ENCODE measurements around the gene NOL3. TPM values are rescaled to one million over a fixed set of nuclear protein-coding genes. Genes with fewer than 3 reads are reported as not detected.

NOL3 gene
- total and polyA plus RNA-seq, 9 of the 15 experiments (the other 6 are each of a cell fraction or from before 2014, with no cell fraction given), result 0.45 to 14.0 (median 5.4) TPM

DNA sequence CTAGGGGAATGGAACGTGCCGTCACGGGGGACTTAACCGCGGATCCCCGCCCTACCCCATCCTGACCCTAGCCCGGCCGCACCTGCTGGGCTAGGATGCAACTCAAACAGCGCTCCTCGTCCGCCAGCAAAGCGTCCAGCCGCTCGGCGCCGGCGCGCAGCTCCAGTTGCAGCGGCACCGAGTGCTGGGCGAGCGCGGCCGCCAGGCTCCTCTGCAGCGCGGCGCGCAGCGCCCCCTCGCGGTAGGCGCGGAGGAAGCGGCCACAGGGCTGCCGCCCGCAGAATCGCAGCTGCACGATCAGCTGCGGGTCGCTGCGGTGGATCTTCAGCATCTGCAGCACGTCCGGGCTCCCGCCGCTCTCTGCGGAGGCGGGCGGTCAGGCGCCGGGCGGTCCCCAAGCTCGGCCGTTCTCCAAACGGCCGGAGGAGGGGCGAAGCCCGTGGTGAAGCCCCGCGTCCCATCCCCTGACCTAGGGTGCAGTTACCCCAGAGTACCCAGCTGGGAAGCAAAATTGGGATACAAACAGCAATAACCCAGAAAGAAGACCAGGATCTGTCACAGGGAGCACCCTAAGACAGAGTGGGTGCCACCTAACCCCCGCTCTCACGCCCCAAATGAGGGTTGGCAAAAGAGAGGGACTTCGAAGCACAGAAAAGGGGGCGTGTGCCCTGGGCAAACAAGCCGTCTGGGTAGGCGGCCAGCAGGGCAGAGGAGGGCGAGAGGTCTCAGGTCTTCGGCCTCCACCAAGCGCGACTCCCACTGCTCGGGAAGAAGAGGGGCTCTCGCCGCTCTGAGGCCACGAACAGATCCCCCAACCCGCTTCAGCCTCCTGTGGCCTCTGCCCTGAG lies 14.8 kb upstream of the NOL3 start (continued):
- no peak for TF ChIP-seq FOXK1 (CRISPR knock-in tag; IDR thresholded peaks at IDR 0.05; ENCODE audit: borderline replicate concordance)
- no peak for TF ChIP-seq ZNF121 (CRISPR knock-in tag; conservative IDR thresholded peaks at IDR 0.05)
- no peak for TF ChIP-seq ZNF764 (CRISPR knock-in tag; IDR thresholded peaks at IDR 0.05; ENCODE audit: low read depth)
- no peak for TF ChIP-seq MED1 (CRISPR knock-in tag; IDR thresholded peaks at IDR 0.05; ENCODE audit: borderline replicate concordance)
- TF ChIP-seq TCF7L2 (IDR thresholded peaks at IDR 0.05; ENCODE audit: low read depth, low read length), result no peak
- TF ChIP-seq, protein P1, sequence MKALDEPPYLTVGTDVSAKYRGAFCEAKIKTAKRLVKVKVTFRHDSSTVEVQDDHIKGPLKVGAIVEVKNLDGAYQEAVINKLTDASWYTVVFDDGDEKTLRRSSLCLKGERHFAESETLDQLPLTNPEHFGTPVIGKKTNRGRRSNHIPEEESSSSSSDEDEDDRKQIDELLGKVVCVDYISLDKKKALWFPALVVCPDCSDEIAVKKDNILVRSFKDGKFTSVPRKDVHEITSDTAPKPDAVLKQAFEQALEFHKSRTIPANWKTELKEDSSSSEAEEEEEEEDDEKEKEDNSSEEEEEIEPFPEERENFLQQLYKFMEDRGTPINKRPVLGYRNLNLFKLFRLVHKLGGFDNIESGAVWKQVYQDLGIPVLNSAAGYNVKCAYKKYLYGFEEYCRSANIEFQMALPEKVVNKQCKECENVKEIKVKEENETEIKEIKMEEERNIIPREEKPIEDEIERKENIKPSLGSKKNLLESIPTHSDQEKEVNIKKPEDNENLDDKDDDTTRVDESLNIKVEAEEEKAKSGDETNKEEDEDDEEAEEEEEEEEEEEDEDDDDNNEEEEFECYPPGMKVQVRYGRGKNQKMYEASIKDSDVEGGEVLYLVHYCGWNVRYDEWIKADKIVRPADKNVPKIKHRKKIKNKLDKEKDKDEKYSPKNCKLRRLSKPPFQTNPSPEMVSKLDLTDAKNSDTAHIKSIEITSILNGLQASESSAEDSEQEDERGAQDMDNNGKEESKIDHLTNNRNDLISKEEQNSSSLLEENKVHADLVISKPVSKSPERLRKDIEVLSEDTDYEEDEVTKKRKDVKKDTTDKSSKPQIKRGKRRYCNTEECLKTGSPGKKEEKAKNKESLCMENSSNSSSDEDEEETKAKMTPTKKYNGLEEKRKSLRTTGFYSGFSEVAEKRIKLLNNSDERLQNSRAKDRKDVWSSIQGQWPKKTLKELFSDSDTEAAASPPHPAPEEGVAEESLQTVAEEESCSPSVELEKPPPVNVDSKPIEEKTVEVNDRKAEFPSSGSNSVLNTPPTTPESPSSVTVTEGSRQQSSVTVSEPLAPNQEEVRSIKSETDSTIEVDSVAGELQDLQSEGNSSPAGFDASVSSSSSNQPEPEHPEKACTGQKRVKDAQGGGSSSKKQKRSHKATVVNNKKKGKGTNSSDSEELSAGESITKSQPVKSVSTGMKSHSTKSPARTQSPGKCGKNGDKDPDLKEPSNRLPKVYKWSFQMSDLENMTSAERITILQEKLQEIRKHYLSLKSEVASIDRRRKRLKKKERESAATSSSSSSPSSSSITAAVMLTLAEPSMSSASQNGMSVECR (CRISPR knock-in tag; IDR thresholded peaks at IDR 0.05), result peak; percentile 80
- TF ChIP-seq EGR1 (conservative IDR thresholded peaks at IDR 0.05), result peak; percentile 26; the same call in 1 of the 2 replicates
- TF ChIP-seq ZNF316 (IDR thresholded peaks at IDR 0.05), result no peak
- TF ChIP-seq KAT7 (CRISPR knock-in tag; IDR thresholded peaks at IDR 0.05; ENCODE audit: borderline replicate concordance), result 0 out of 2 replicates have a peak, but pooled peaks have one; percentile 70
- no peak for TF ChIP-seq RBM15 (IDR thresholded peaks at IDR 0.05; ENCODE audit: insufficient read depth, low read length)
- no peak for TF ChIP-seq SRSF3 (IDR thresholded peaks at IDR 0.05; ENCODE audit: insufficient read depth, low read length)
- TF ChIP-seq, protein P2, sequence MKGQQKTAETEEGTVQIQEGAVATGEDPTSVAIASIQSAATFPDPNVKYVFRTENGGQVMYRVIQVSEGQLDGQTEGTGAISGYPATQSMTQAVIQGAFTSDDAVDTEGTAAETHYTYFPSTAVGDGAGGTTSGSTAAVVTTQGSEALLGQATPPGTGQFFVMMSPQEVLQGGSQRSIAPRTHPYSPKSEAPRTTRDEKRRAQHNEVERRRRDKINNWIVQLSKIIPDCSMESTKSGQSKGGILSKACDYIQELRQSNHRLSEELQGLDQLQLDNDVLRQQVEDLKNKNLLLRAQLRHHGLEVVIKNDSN (CRISPR knock-in tag; IDR thresholded peaks at IDR 0.05), result 0 out of 2 replicates have a peak, but pooled peaks have one; percentile 15
- no peak for TF ChIP-seq ZFPM2 (CRISPR knock-in tag; IDR thresholded peaks at IDR 0.05)
- TF ChIP-seq PURB (CRISPR knock-in tag; IDR thresholded peaks at IDR 0.05; ENCODE audit: low read depth), result no peak
- no peak for TF ChIP-seq SP2 (IDR thresholded peaks at IDR 0.05; ENCODE audit: extremely low read depth, low read depth, low read length, poor library complexity, severe bottlenecking)
- no peak for TF ChIP-seq SRSF1 (IDR thresholded peaks at IDR 0.05; ENCODE audit: low read depth, low read length)
- TF ChIP-seq, protein P3, sequence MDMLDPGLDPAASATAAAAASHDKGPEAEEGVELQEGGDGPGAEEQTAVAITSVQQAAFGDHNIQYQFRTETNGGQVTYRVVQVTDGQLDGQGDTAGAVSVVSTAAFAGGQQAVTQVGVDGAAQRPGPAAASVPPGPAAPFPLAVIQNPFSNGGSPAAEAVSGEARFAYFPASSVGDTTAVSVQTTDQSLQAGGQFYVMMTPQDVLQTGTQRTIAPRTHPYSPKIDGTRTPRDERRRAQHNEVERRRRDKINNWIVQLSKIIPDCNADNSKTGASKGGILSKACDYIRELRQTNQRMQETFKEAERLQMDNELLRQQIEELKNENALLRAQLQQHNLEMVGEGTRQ (CRISPR knock-in tag; IDR thresholded peaks at IDR 0.05), result no peak
- TF ChIP-seq HDAC3 (IDR thresholded peaks at IDR 0.05; ENCODE audit: borderline replicate concordance, partially characterized antibody), result no peak
